Osteoblast (primary cell): ENCODE measurements around the gene SPTBN1. TPM values are rescaled to one million over a fixed set of nuclear protein-coding genes. Genes with fewer than 3 reads are reported as not detected.

Experiments
- DNase-seq: peaks from one replicate; pipeline ENCODE4 v3.0.0; 2011; ENCODE audit warnings: low spot score, mixed read lengths; ENCODE audit not compliant: insufficient read length; ENCODE audit errors: missing footprints
- H2AFZ ChIP-seq: 2 replicates; pipeline ENCODE4 v1.6.0; 2011; ENCODE audit warnings: mild to moderate bottlenecking, low read length
- H3K27ac ChIP-seq: 2 replicates; pipeline ENCODE4 v1.5.1; 2011; ENCODE audit warnings: mild to moderate bottlenecking, low read depth, low read length, moderate library complexity
- H3K27me3 ChIP-seq: 2 replicates; pipeline ENCODE4 v1.6.0; 2012; ENCODE audit warnings: mild to moderate bottlenecking, control low read depth, inconsistent platforms, low read length, moderate library complexity; ENCODE audit not compliant: insufficient read depth
- H3K36me3 ChIP-seq: 2 replicates; pipeline ENCODE4 v1.5.1; 2011; ENCODE audit warnings: mild to moderate bottlenecking, low read length, control low read depth, moderate library complexity; ENCODE audit not compliant: insufficient read depth
- H3K4me1 ChIP-seq: 2 replicates; pipeline ENCODE4 v1.5.1; 2011; ENCODE audit warnings: mild to moderate bottlenecking, low read length, control low read depth, moderate library complexity; ENCODE audit not compliant: insufficient read depth
- H3K4me2 ChIP-seq: 2 replicates; pipeline ENCODE4 v1.6.0; 2011; ENCODE audit warnings: mild to moderate bottlenecking, low read length; ENCODE audit not compliant: insufficient read depth
- H3K4me3 ChIP-seq: fragments of 200-600 bp; sonication (generic); 3 replicates; pipeline ENCODE4 v1.5.1; 2012; ENCODE audit warnings: mild to moderate bottlenecking, low read length, inconsistent platforms; ENCODE audit not compliant: insufficient read depth
- H3K79me2 ChIP-seq: 2 replicates; pipeline ENCODE4 v1.6.0; 2012; ENCODE audit warnings: mild to moderate bottlenecking, low read length, control low read depth, inconsistent platforms; ENCODE audit not compliant: insufficient read depth
- H3K9me3 ChIP-seq: 2 replicates; pipeline ENCODE4 v1.5.1; 2011; ENCODE audit warnings: low read depth, low read length, control low read depth
- H4K20me1 ChIP-seq: 2 replicates; pipeline ENCODE4 v1.6.0; 2012; ENCODE audit warnings: mild to moderate bottlenecking, low read length, control low read depth; ENCODE audit not compliant: insufficient read depth
- CTCF ChIP-seq: IDR thresholded peaks from 2 replicates; pipeline ENCODE4 v1.5.1; 2011; ENCODE audit warnings: mild to moderate bottlenecking, low read depth, low read length, moderate library complexity; ENCODE audit errors: extremely low read depth
- total RNA-seq: library from RNA; depleted of rRNA; stranded (reverse); fragments of >200 nt; gene quantifications from 2 replicates; pipeline ENCODE4 v1.2.3, GENCODE V29; 2012

Gene SPTBN1
- total RNA-seq, 1 donor = 249 TPM

- Histone ChIP-seq H3K9me3 (no peaks in the 10 kb centered on the region), H3K36me3 (peaks cover 11% of the 10 kb centered on the region), H3K27ac (no peak overlapping the region), H3K27me3 (no peaks in the 10 kb centered on the region), H3K4me2 (no peak overlapping the region), H3K79me2 (peaks cover 93% of the 10 kb centered on the region), H4K20me1 (peaks cover 44% of the 10 kb centered on the region), H3K4me3 (no peak overlapping the region), H3K4me1 (peaks cover 6% of the 10 kb centered on the region), H2AFZ (no peak overlapping the region)
- no peak for DNase-seq
- no peak for TF ChIP-seq CTCF
These were observed 139.2 kb downstream of the SPTBN1 start for GRCh38 chr2:54595161-54595803.

- Histone ChIP-seq H2AFZ (no peak overlapping the region), H3K36me3 (peaks cover 11% of the 10 kb centered on the region), H4K20me1 (peaks cover 42% of the 10 kb centered on the region), H3K4me2 (no peak overlapping the region), H3K27me3 (no peaks in the 10 kb centered on the region), H3K9me3 (no peaks in the 10 kb centered on the region), H3K4me3 (no peak overlapping the region), H3K27ac (no peak overlapping the region), H3K4me1 (peaks cover 6% of the 10 kb centered on the region), H3K79me2 (peaks cover 93% of the 10 kb centered on the region)
- no peak for DNase-seq
- no peak for TF ChIP-seq CTCF
These were observed 140.1 kb downstream of the SPTBN1 start for GRCh38 chr2:54595999-54596902.

- H3K27me3 ChIP-seq = no peaks in the 10 kb centered on the region
- no peak overlapping the region for H3K4me2 ChIP-seq
- H3K79me2 ChIP-seq = peaks cover 96% of the 10 kb centered on the region
- TF ChIP-seq CTCF = no peak
- no peak overlapping the region for H3K27ac ChIP-seq
- H3K4me1 ChIP-seq = peaks cover 6% of the 10 kb centered on the region
- H2AFZ ChIP-seq = no peak overlapping the region
- H3K36me3 ChIP-seq = peaks cover 11% of the 10 kb centered on the region
- no peak for DNase-seq
- no peaks in the 10 kb centered on the region for H3K9me3 ChIP-seq
- no peak overlapping the region for H3K4me3 ChIP-seq
- peaks cover 50% of the 10 kb centered on the region for H4K20me1 ChIP-seq
These were observed 141.2 kb downstream of the SPTBN1 start for GRCh38 chr2:54597153-54597848.
